ENCODE data around the gene NDUFV2.

- no peak for TF ChIP-seq POLR2A (IDR thresholded peaks at IDR 0.05; ENCODE audit: extremely low read depth, insufficient read length)
- TF ChIP-seq, protein P1, sequence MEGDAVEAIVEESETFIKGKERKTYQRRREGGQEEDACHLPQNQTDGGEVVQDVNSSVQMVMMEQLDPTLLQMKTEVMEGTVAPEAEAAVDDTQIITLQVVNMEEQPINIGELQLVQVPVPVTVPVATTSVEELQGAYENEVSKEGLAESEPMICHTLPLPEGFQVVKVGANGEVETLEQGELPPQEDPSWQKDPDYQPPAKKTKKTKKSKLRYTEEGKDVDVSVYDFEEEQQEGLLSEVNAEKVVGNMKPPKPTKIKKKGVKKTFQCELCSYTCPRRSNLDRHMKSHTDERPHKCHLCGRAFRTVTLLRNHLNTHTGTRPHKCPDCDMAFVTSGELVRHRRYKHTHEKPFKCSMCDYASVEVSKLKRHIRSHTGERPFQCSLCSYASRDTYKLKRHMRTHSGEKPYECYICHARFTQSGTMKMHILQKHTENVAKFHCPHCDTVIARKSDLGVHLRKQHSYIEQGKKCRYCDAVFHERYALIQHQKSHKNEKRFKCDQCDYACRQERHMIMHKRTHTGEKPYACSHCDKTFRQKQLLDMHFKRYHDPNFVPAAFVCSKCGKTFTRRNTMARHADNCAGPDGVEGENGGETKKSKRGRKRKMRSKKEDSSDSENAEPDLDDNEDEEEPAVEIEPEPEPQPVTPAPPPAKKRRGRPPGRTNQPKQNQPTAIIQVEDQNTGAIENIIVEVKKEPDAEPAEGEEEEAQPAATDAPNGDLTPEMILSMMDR (IDR thresholded peaks at IDR 0.05; ENCODE audit: low read depth, low read length): no peak
Observed at GRCh38 chr18:9148203-9148552, 45.7 kb downstream of the NDUFV2 start.

Data from NB4 (cell line).